Esophagus muscularis mucosa (tissue), 4 donors: ENCODE measurements around the gene CXCR1. TPM values are rescaled to one million over a fixed set of nuclear protein-coding genes. Genes with fewer than 3 reads are reported as not detected.

Experiments used
- DNase-seq: peaks from one replicate; pipeline ENCODE4 v3.0.0-alpha.2; 2017; ENCODE audit errors: extremely low spot score
- H3K27ac ChIP-seq, 4 donors: fragments of 200-600 bp; sonication (generic); replicated peaks in 1 of 4; 1 replicate in 3 of 4; 2 replicates in 1 of 4; pipeline ENCODE4 v1.5.1; 2016 to 2019; ENCODE audit warnings: mild to moderate bottlenecking in 1 of 4
- H3K27me3 ChIP-seq, 4 donors: fragments of 200-600 bp; sonication (generic); one replicate each; pipeline versions ENCODE4 v1.5.1 to v1.6.0; 2016 to 2019
- H3K36me3 ChIP-seq, 4 donors: fragments of 200-600 bp; sonication (generic); one replicate each; pipeline ENCODE4 v1.5.1; 2016 to 2019
- H3K4me1 ChIP-seq, 4 donors: fragments of 200-600 bp; sonication (generic); one replicate each; pipeline ENCODE4 v1.5.1; 2016 to 2019
- H3K4me3 ChIP-seq, 4 donors: fragments of 200-600 bp; sonication (generic); 1 replicate in 2 of 4; 2 replicates in 2 of 4; pipeline ENCODE4 v1.5.1; 2016 to 2019; ENCODE audit warnings: mild to moderate bottlenecking in 4 of 4, moderate library complexity in 1 of 4
- H3K9me3 ChIP-seq, 4 donors: fragments of 200-600 bp; sonication (generic); 1 replicate in 3 of 4; 2 replicates in 1 of 4; pipeline ENCODE4 v1.5.1; 2016 to 2019
- EP300 ChIP-seq: sonication (generic); formaldehyde crosslinking; IDR thresholded peaks from one replicate; pipeline ENCODE4 v1.6.1; 2017; ENCODE audit warnings: antibody characterized with exemption
- POLR2A ChIP-seq: fragments of 450-650 bp; IDR thresholded peaks from one replicate; pipeline ENCODE4 v1.6.1; 2017; ENCODE audit warnings: antibody characterized with exemption, moderate library complexity, mild to moderate bottlenecking, low read depth
- POLR2AphosphoS5 ChIP-seq, 2 donors: sonication (generic); formaldehyde crosslinking; IDR thresholded peaks; one replicate each; pipeline ENCODE4 v1.6.1; 2017; ENCODE audit warnings: antibody characterized with exemption in 2 of 2
- WGBS: methylation state at CpG from one replicate; pipeline ENCODE4 v1.1.5; 2018; 5-methylcytosine and 5-hydroxymethylcytosine counted together
- intact Hi-C: fragments of 100-400 bp; cut with DNase I; formaldehyde crosslinking; loops from one replicate; pipeline ENCODE4 v1.15.1; 2023
- total RNA-seq, 4 donors: library from RNA; depleted of rRNA; stranded (reverse); fragments of >200 nt; gene quantifications; one replicate each; pipeline versions ENCODE4 v1.1.0 to v1.2.1, GENCODE V29; 2016
- TF ChIP-seq, protein P1 (sequence below), 3 experiments: fragments of 200-600 bp in 2 of 3; fragments of 450-650 bp in 1 of 3; sonication (generic) in 2 of 3; IDR thresholded peaks; one replicate each; pipeline ENCODE4 v1.5.1; 2017 to 2019; ENCODE audit warnings: antibody characterized with exemption in 3 of 3, mild to moderate bottlenecking in 2 of 3, moderate library complexity in 1 of 3

CXCR1 gene
- total RNA-seq, 4 donors from 2014 or later, result 0.13 to 4.0 TPM; not detected in 2

DNA sequence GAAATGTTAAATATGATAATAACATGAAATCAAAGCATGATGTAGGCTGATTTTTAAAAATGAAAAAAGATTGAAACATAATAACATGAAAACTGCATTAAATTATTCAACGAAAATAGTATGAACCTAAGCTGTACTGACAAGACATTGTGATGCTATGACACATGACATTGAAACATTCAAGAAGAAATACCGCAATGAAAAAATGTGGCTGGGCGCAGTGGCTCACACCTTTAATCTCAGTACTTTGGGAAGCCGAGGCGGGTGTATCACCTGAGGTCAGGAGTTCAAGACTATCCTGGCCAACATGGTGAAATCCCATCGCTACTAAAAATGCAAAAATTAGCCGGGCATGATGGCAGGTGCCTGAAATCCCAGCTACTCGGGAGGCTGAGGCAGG is 14.6 kb downstream of the CXCR1 start:
- intact Hi-C loops, result no loop called here
- peaks cover 0 to 5% (median 0%) of the 10 kb centered on the region in 4 donors for H3K27me3 ChIP-seq
- no peaks in the 10 kb centered on the region for H3K36me3 ChIP-seq
- TF ChIP-seq POLR2A (no peak), POLR2AphosphoS5 (IDR thresholded peaks at IDR 0.05) (no peak), EP300 (no peak)
- TF ChIP-seq, protein P1, sequence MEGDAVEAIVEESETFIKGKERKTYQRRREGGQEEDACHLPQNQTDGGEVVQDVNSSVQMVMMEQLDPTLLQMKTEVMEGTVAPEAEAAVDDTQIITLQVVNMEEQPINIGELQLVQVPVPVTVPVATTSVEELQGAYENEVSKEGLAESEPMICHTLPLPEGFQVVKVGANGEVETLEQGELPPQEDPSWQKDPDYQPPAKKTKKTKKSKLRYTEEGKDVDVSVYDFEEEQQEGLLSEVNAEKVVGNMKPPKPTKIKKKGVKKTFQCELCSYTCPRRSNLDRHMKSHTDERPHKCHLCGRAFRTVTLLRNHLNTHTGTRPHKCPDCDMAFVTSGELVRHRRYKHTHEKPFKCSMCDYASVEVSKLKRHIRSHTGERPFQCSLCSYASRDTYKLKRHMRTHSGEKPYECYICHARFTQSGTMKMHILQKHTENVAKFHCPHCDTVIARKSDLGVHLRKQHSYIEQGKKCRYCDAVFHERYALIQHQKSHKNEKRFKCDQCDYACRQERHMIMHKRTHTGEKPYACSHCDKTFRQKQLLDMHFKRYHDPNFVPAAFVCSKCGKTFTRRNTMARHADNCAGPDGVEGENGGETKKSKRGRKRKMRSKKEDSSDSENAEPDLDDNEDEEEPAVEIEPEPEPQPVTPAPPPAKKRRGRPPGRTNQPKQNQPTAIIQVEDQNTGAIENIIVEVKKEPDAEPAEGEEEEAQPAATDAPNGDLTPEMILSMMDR (IDR thresholded peaks at IDR 0.05), result no peak
- 90% methylated on average over 8 of the region's 8 CpGs for WGBS
- no peaks in the 10 kb centered on the region for H3K4me1 ChIP-seq
- no peak overlapping the region for H3K4me3 ChIP-seq
- DNase-seq, result no peak
- no peak overlapping the region for H3K27ac ChIP-seq
- no peaks in the 10 kb centered on the region for H3K9me3 ChIP-seq

DNA sequence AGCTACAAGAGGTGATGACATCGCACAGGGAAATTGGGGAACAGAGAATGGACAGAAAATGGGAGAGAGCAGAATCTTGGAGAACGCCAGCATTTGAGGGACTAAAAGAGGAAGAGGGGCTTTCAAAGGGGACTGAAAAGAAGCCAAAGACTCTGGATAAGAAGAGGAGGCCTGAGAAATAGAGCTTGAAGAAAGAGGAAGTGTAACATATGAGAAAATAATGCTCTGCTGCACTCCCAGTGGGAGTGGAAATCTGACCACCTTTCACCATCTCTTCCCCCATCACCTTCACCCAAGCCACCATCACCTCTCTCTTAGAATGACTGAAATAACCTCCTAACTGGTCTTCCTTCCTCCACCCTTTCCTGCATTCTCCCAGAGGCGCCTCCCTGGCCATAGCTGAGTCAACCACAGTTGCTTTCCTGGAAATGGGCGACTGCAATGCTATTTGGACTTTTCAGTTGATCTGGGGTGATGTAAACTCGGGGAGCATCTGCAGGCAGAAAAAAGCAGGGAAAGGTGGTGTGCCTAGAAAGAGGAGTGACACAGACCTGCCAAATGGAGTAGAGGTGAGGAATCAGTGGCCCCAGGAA is 16.8 kb downstream of the CXCR1 start:
- no peaks in the 10 kb centered on the region for H3K4me1 ChIP-seq
- H3K27ac ChIP-seq, result no peak overlapping the region
- H3K9me3 ChIP-seq, result no peaks in the 10 kb centered on the region
- H3K27me3 ChIP-seq, result peaks cover 0 to 9% (median 0%) of the 10 kb centered on the region in 4 donors
- intact Hi-C loops, result no loop called here
- TF ChIP-seq EP300 (no peak), POLR2A (no peak), POLR2AphosphoS5 (IDR thresholded peaks at IDR 0.05) (no peak)
- TF ChIP-seq, protein P1 (IDR thresholded peaks at IDR 0.05), result no peak
- H3K4me3 ChIP-seq, result no peak overlapping the region
- 77% methylated on average over 5 of the region's 5 CpGs for WGBS
- H3K36me3 ChIP-seq, result no peaks in the 10 kb centered on the region
- no peak for DNase-seq

DNA sequence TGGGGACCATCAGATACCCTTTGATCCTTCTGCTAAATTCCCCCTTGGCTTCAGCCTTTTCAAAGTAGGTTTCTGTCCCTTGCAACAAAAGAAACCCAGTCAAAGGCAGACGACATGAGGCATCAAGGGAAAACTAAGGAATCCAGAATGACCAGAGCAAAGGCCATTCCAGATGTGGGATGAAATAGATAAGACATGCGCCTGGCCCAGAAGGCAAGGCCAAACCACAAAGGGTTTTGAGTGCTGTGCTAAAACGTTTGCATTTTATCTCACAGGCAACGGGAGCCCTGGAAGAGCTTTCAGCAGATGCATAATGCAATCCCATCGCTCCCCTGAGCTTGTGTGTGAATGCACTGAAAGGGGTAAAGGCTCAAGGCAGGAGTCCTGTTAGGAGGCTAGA is 17.7 kb downstream of the CXCR1 start:
- no peak for DNase-seq
- TF ChIP-seq, protein P1 (IDR thresholded peaks at IDR 0.05), result no peak
- TF ChIP-seq EP300 (no peak), POLR2AphosphoS5 (IDR thresholded peaks at IDR 0.05) (no peak), POLR2A (no peak)
- peaks cover 0 to 9% (median 0%) of the 10 kb centered on the region in 4 donors for H3K27me3 ChIP-seq
- no peaks in the 10 kb centered on the region for H3K4me1 ChIP-seq
- intact Hi-C loops, result no loop called here
- no peak overlapping the region for H3K4me3 ChIP-seq
- no peak overlapping the region for H3K27ac ChIP-seq
- 62% methylated on average over 5 of the region's 5 CpGs for WGBS
- H3K9me3 ChIP-seq, result no peaks in the 10 kb centered on the region
- H3K36me3 ChIP-seq, result no peaks in the 10 kb centered on the region

DNA sequence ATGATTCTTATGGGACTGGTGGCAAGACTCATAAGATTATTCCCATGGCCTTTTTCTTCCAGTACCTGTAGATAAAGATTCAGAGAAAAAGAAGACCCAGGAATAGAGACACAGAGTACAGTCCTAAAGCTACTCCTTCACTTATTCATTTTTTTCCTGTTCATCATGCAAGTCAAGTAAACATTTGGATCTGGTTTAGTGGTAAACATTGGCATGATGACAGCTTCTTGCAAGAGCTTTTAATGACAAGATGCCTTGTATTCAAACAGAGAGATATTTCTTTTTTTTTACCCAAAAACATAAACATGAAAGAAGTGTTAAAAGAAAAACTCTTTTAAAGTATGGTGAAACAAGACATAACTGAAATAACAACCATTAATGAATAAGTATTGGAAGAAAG is 20.7 kb downstream of the CXCR1 start:
- no peaks in the 10 kb centered on the region for H3K9me3 ChIP-seq
- H3K4me3 ChIP-seq, result no peak overlapping the region
- H3K27me3 ChIP-seq, result peaks cover 0 to 9% (median 0%) of the 10 kb centered on the region in 4 donors
- H3K27ac ChIP-seq, result no peak overlapping the region
- intact Hi-C loops, result no loop called here
- no peak for DNase-seq
- TF ChIP-seq POLR2A (no peak), POLR2AphosphoS5 (IDR thresholded peaks at IDR 0.05) (no peak), EP300 (no peak)
- TF ChIP-seq, protein P1 (IDR thresholded peaks at IDR 0.05), result no peak
- H3K4me1 ChIP-seq, result no peaks in the 10 kb centered on the region
- no peaks in the 10 kb centered on the region for H3K36me3 ChIP-seq

DNA sequence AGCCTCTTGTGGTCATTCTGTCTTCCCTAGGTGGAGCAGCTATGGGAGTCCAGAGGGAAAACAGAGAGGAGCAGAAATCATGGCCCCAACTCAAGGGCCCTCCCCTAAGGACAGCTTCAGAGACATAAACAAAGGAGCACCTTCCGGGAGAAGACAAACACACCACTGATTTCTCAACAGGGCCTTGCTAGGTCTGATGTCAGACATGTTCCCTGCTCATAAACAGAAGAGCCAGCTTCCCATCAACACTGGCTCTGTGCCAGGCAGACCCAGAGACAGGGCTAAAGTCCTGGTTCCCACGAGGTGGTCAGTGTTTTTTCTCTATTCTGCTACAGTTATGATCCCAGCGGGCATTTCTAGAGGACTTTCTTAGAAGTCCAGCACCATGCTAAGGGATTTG is 21.6 kb downstream of the CXCR1 start:
- intact Hi-C loops, result no loop called here
- Histone ChIP-seq H3K4me1 (no peaks in the 10 kb centered on the region), H3K4me3 (no peak overlapping the region), H3K27ac (no peak overlapping the region), H3K27me3 (peaks cover 0 to 9% (median 0%) of the 10 kb centered on the region in 4 donors), H3K9me3 (no peaks in the 10 kb centered on the region), H3K36me3 (no peaks in the 10 kb centered on the region)
- TF ChIP-seq POLR2AphosphoS5 (IDR thresholded peaks at IDR 0.05), result no peak
- DNase-seq, result no peak
- WGBS, result 52% methylated on average over 3 of the region's 3 CpGs
